IPS DF 4.7 (cell line): ENCODE measurements around the gene GABRG3.
"Not testable (repeated sequence)": the region's sequence is repeated elsewhere in the genome, so short reads cannot be mapped to it uniquely, and the experiment has no call there.

ENCODE experiments used
- DNase-seq: peaks from one replicate; pipeline ENCODE4 v3.0.0-alpha.2; 2013; ENCODE audit warnings: low spot score; ENCODE audit errors: extremely low read depth

The GABRG3 gene

GRCh38 chr15:26996250-26996649 lies 25.3 kb downstream of the GABRG3 start:
- DNase-seq: no peak

- DNase-seq: not testable (repeated sequence)
Observed at GRCh38 chr15:27003003-27003402, 32.0 kb downstream of the GABRG3 start.

GRCh38 chr15:27004226-27004625 lies 33.2 kb downstream of the GABRG3 start:
- DNase-seq: not testable (repeated sequence)

DNA sequence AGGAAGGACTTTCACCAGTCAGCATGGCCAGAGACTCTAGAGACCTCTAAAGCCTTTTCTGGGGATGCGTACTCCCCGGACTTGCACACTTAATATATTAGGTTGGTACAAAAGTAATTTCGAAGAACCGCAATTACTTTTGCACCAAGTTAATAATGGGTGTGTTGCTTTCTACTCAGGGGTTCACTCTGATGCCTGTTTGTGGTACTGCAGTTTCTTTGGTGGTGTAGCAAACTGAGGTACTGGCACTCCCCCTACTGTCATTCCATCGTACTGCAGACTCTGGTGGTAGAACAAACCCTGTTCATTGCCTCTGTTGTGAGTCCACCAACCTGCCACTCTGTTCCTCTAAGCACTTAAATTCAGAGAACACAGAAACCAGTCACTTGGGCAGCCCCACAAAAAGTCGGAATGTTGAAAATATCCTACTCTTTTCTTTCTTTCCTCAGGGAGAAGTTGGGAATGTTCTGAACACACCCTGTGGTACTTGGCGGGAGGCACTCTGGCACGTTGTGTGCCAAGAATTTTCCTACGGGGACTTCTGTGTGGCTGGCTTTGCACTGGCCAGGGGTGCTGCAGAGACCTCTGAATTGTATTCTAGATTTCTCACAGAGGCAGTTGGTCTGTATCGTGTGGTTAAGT lies 46.3 kb downstream of the GABRG3 start:
- peak; percentile 79 for DNase-seq

DNA sequence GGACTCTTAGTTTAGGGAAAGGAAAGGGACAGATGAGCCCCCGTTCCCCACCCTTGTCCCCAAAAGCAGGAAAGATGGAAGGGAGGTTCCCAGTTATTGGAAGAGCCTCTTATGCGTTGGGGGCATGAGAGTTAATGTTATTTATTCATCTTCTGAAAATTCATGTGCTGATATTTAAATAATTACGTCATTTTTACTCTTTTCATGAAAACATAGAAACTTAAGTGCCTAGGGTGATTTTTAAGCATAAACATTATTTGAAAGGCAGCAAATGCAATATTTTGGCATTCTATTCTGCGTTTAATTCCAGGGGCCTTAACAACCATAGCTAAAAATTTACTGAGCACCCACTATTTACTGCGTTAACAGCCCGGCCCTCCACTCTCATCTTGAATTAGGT lies 48.7 kb downstream of the GABRG3 start:
- DNase-seq: no peak

GRCh38 chr15:27025481-27025966 lies 54.5 kb downstream of the GABRG3 start:
- no peak for DNase-seq

- no peak for DNase-seq
Observed at GRCh38 chr15:27027229-27027628, 56.2 kb downstream of the GABRG3 start.

DNA sequence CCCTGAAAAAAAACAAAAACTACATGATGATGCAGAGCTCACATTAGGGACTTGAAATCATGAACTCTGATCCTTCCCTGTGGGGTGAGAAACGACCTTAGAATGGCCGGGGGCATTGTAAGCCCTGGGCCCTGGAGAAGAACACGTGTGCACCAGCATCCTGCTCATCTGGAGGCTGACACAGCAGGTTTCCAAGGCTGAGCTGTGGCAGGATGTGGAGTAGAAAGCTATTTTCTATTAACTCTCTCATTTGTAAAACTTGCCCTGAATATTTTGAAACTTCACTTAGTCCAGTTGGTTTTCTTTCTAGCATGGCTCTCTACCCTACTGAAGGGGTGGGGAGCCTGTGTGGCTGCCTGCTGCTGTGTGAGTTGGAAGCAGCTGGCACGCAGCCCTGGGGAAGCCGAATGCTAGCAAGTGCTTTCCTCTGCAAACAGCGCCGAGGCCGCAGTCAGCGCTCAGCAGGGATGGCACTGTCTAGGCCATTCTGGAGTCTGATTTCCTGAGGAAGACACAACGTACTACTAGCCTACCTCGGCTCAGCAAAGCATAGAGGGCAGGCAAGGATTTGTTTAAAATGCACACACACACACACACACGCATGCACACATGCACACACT lies 58.0 kb downstream of the GABRG3 start:
- DNase-seq: no peak

- no peak for DNase-seq
Observed at GRCh38 chr15:27036210-27036609, 65.2 kb downstream of the GABRG3 start.

DNA sequence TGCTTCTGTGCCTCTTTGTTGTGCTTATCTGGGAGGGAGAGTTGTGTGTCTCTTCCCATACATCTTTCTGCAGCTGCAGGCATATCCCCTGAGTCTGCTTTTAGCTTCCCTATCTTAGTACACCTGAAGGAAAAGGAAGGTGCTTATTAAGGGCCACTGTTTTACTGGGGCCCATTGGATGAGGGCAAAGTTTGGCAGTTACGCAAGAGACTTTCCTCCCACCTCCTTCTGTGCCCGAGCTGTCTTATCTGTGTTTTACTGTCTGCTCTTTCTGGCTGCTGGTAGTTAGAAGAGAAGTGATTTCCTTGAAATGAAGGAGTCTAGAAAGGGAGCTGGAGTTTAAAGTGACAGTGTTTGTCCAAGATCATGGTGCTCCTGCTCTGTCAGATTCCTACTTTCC lies 66.5 kb downstream of the GABRG3 start:
- no peak for DNase-seq

DNA sequence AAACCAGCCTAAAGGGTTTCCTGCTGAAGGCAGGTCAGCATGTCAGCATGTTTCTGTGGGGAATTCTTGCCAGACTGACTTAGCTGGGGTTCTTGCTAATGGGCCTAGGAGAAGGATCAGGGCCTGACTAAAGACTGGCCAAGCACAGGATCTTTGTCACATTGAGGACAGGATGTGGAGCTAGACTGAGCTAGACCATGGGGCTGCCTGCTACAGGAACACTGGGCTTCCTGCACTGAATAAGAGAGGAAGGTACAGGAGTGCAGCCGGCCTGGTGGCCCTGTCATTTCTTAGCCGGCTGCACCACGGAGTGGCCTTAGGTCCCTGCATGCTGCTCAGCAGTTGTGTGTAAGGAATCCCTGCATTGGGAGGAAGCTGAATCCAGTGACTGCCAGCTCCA lies 68.2 kb downstream of the GABRG3 start:
- DNase-seq: no peak

- no peak for DNase-seq
Observed at GRCh38 chr15:27042230-27042629, 71.2 kb downstream of the GABRG3 start.

GRCh38 chr15:27042646-27043045 lies 71.7 kb downstream of the GABRG3 start:
- DNase-seq: no peak

DNA sequence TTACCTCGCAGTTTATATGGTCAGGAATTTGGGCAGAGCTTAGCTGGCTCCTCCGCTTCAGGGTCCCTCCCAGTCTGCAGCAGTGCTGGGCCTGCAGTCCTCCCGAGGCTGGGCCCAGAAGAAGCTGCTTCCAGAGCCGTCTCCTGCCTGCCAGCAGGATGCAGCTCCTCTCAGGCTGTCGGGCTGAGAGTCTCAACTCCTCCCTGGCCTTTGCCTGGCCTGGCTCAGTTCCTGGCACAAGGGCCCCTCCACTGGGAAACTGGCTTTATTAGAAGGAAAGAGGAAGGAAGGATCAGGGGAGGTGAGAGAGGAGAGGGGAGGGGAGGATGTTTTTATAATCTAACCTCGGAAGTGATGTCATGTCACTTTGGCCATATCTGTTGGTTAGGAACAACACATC lies 72.8 kb downstream of the GABRG3 start:
- DNase-seq: no peak

DNA sequence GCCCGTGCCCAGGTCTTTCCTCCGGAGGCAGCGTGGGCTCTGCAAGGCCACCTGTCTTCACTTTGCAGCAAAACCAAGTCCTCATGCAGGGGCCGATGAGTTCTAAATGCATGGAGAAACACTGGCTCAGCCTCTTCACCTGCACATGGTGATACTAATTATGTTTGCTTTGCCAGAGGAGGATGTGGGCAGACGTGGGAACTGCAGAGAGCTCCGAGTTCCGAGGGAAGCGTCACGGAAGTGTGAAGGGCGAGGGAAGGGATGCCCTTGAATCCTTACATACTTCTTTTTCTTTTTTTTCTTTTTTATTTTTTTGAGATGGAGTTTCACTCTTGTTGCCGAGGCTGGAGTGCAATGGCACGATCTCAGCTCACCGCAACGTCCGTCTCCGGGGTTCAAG lies 74.8 kb downstream of the GABRG3 start:
- no peak for DNase-seq

- no peak for DNase-seq
Observed at GRCh38 chr15:27046880-27047279, 75.9 kb downstream of the GABRG3 start.

DNA sequence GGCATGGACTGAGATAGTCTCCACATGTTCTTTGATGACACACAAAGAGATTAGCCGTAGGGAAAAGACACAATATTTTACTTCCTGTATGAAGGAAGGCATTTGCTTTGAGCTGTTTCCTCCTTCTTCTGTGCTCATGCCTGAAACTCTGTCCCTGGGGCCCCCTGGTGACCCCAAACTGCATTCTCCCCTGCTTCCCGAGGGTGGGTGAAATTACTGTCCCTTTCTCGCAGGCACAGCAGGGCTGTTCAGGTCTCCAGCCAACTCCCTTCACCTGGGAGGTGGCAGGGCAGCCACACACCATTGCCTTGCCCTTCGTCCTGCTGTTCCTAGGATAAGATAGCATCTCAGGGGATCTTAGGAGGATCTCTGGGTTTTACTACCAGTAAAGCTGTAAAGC lies 79.2 kb downstream of the GABRG3 start:
- no peak for DNase-seq

- no peak for DNase-seq
Observed at GRCh38 chr15:27054426-27054825, 83.4 kb downstream of the GABRG3 start.

GRCh38 chr15:27057904-27058645 lies 87.1 kb downstream of the GABRG3 start:
- no peak for DNase-seq

DNA sequence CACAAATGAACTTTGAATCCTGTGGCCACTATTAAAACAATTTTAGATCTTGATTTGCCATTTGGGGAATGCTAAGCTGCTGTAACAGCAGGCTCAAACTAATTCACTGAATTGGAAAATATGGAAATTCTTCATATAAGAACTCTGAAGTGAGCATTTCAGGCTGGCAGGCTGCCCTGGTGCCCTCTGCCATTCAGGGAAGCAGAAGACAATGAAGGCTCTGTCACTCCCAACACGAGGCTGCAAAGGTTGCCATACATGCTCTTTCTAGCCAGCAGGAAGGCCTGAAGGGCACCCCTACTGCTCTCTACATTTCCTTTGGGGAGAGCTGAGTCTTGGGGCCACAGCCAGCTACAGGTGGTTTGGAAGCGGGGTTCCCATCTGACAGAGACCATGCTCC lies 88.0 kb downstream of the GABRG3 start:
- DNase-seq: no peak

GRCh38 chr15:27059610-27060202 lies 88.7 kb downstream of the GABRG3 start:
- peak; percentile 87 for DNase-seq

DNA sequence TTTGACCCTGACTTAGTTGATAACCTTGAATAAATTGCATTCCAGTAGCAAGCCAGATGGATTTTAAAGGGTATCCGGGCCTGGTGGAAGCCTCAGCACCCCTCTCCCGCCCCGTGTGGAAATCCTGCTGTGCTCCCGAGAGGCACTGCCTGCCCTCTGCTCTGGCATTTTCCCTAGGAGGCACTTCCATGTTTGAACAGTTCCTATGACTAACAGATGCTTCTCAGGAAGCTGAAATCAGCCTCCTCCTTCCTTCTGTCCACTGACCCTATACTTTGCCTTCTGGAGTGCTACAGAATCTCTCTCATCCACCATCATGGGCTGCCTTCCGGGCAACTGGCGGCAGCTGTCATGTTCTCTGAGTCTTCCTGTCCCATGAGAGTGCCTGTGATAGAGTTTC lies 90.8 kb downstream of the GABRG3 start:
- DNase-seq: no peak
